ENCODE results near the gene HPCA. TPM values are rescaled to one million over a fixed set of nuclear protein-coding genes. Genes with fewer than 3 reads are reported as not detected.

The HPCA gene
- total and polyA plus RNA-seq, 2 donors (not counting 3 experiments of a cell fraction or from before 2014, with no cell fraction given): not detected

- Histone ChIP-seq H3K27ac (ENCODE audit: insufficient read depth, low read depth, low read length) (no peak overlapping the region), H3K4me1 (ENCODE audit: control insufficient read depth, extremely low read depth, insufficient read depth, low read length) (peaks cover 9% of the 10 kb centered on the region), H3K79me2 (ENCODE audit: control insufficient read depth, insufficient read depth, low read length) (no peaks in the 10 kb centered on the region), H3K4me3 (replicated peaks in 1 of 3; ENCODE audit: insufficient read depth in 1 of 3, low read depth in 1 of 3, low read length in 3 of 3) (no peak overlapping the region), H2AFZ (ENCODE audit: low read depth, low read length) (no peak overlapping the region), H3K9me3 (replicated peaks; ENCODE audit: control insufficient read depth, insufficient read depth, low read length) (no peaks in the 10 kb centered on the region), H3K27me3 (ENCODE audit: control insufficient read depth in 2 of 2, insufficient read depth in 2 of 2, low read length in 2 of 2) (no peaks in the 10 kb centered on the region), H3K4me2 (ENCODE audit: insufficient read depth, low read length) (no peak overlapping the region), H3K9ac (replicated peaks; ENCODE audit: extremely low read depth, insufficient read depth, low read length) (no peak overlapping the region), H4K20me1 (replicated peaks; ENCODE audit: control insufficient read depth, extremely low read depth, insufficient read depth, low read length) (no peaks in the 10 kb centered on the region), H3K9me1 (replicated peaks; ENCODE audit: control insufficient read depth, extremely low read depth, insufficient read depth, low read length) (no peaks in the 10 kb centered on the region), H3K36me3 (ENCODE audit: control insufficient read depth in 2 of 2, extremely low read depth in 1 of 2, insufficient read depth in 2 of 2, low read length in 2 of 2) (no peaks in the 10 kb centered on the region)
- dilution Hi-C loops (cut with MboI; ENCODE audit: extremely low pct_ligation_motif_present, low sequenced_read_pairs): no loop called here
- no TSS peak for BruUV-seq (replicated peaks)
- DNase-seq (ENCODE audit: low read depth, low spot score) (no peak), FAIRE-seq (no peak)
- intact Hi-C loops (cut with micrococcal nuclease): no loop called here
- ChIA-PET POLR2A (no interaction called here), CTCF (interaction anchor here (1.9 to 2.1 kb wide), 2 partner anchors 8 to 10 kb away, joined by 7 to 8 read pairs; no protein-coding TSS in a partner anchor)
- TF ChIP-seq FOS (IDR thresholded peaks at IDR 0.05; ENCODE audit: borderline replicate concordance, insufficient read depth, low read length) (no peak), CTCF (IDR thresholded peaks at IDR 0.05; ENCODE audit: extremely low read depth in 1 of 2, insufficient read depth in 1 of 2, low read depth in 1 of 2, low read length in 2 of 2) (no peak), POLR2A (IDR thresholded peaks at IDR 0.05; ENCODE audit: low read depth, low read length) (no peak), GATA2 (IDR thresholded peaks at IDR 0.05; ENCODE audit: insufficient read depth, insufficient read length, low read depth, low read length) (no peak), MYC (IDR thresholded peaks at IDR 0.05; ENCODE audit: low read depth, low read length) (no peak), MAX (IDR thresholded peaks at IDR 0.05; ENCODE audit: insufficient read depth, insufficient read length) (no peak), POLR2AphosphoS5 (IDR thresholded peaks at IDR 0.05; ENCODE audit: insufficient read depth, low read depth, low read length) (no peak), JUN (IDR thresholded peaks at IDR 0.05; ENCODE audit: borderline replicate concordance, insufficient read depth, insufficient read length, low read depth) (no peak), EZH2 (IDR thresholded peaks at IDR 0.05; ENCODE audit: borderline replicate concordance, low read depth, low read length, severe bottlenecking) (no peak)
Observed at GRCh38 chr1:32863218-32863880, 22.9 kb upstream of the HPCA start.

Measured in endothelial cell of umbilical vein (primary cell).